Adrenal gland (tissue), 12 donors: ENCODE results near the gene CSTPP1. TPM values are rescaled to one million over a fixed set of nuclear protein-coding genes. Genes with fewer than 3 reads are reported as not detected.

Experiments
- DNase-seq, 7 donors: peaks; one replicate each; pipeline ENCODE4 v3.0.0-alpha.2; 2019 to 2020
- H3K27ac ChIP-seq, 5 donors: fragments of 200-600 bp; sonication (generic) in 4 of 5; 1 replicate in 3 of 5; 2 replicates in 2 of 5; pipeline versions ENCODE4 v1.5.1 to v1.8.0; 2016 to 2020; ENCODE audit warnings: mild to moderate bottlenecking in 1 of 5
- H3K27me3 ChIP-seq: fragments of 200-600 bp; 2 replicates; pipeline ENCODE4 v1.8.0; 2021
- H3K36me3 ChIP-seq, 2 donors: fragments of 200-600 bp; replicated peaks in 1 of 2; 1 replicate in 1 of 2; 2 replicates in 1 of 2; pipeline versions ENCODE4 v1.5.1 to v1.8.0; 2018 to 2022
- H3K4me1 ChIP-seq, 2 donors: fragments of 200-600 bp; replicated peaks in 1 of 2; 1 replicate in 1 of 2; 2 replicates in 1 of 2; pipeline versions ENCODE4 v1.5.1 to v1.8.0; 2018 to 2021
- H3K4me3 ChIP-seq, 4 donors: fragments of 200-600 bp; sonication (generic) in 3 of 4; one replicate each; pipeline ENCODE4 v1.5.1; 2016 to 2018
- H3K9me3 ChIP-seq, 3 donors: fragments of 200-600 bp; sonication (generic) in 1 of 3; replicated peaks in 1 of 3; 1 replicate in 2 of 3; 2 replicates in 1 of 3; pipeline versions ENCODE4 v1.5.1 to v1.8.0; 2016 to 2021
- CTCF ChIP-seq, 6 experiments: fragments of 450-650 bp in 4 of 6; fragments of 200-600 bp in 2 of 6; sonication (generic) in 1 of 6; IDR thresholded peaks; 1 replicate in 5 of 6; 2 replicates in 1 of 6; pipeline versions ENCODE4 v1.5.1 to v1.8.0; 2016 to 2021; ENCODE audit warnings: antibody characterized with exemption in 6 of 6, mild to moderate bottlenecking in 2 of 6, moderate library complexity in 1 of 6
- POLR2A ChIP-seq, 2 donors: fragments of 450-650 bp; IDR thresholded peaks; one replicate each; pipeline ENCODE4 v1.6.1; 2017; ENCODE audit warnings: antibody characterized with exemption in 2 of 2, mild to moderate bottlenecking in 2 of 2, moderate library complexity in 1 of 2
- WGBS, 4 donors: extraction: QIAGEN DNeasy Blood & Tissue Kit in 2 of 4; methylation state at CpG; one replicate each; pipeline versions ENCODE4 v1.1.5 to v1.1.7; 2013 to 2017; 5-methylcytosine and 5-hydroxymethylcytosine counted together
- intact Hi-C, 2 donors: fragments of 100-400 bp; cut with DNase I; formaldehyde crosslinking; loops; one replicate each; pipeline versions ENCODE4 v1.14.1 to v1.15.0; 2022 to 2023
- polyA plus RNA-seq, 3 donors: library from polyadenylated mRNA; stranded (reverse); fragments of 200-250 nt in 2 of 3; fragments of 350-450 nt in 1 of 3; fragmentation: Illumina TruSeq in 1 of 3; extraction: RNeasy Lipid Tissue Mini Kit (QIAGEN cat#74804) in 1 of 3; gene quantifications; one replicate each; pipeline ENCODE4 v1.2.3, GENCODE V29; 2013 to 2014
- total RNA-seq, 9 donors: library from RNA; depleted of rRNA in 4 of 9; stranded (reverse); fragments of >200 nt in 4 of 9; fragments of 120-200 nt in 1 of 9; fragmentation: NEBNext Ultra II Directional in 1 of 9; extraction: Animal tissue kit (Norgen Biotek cat#: 25700) in 1 of 9; gene quantifications; one replicate each; pipeline versions ENCODE4 v1.1.0 to v1.2.4, GENCODE V29; 2013 to 2023
- donor health status: healthy with polysubstance abuse.
- donor health status: Bipolar disorder and iron deficiency.
- donor health status: DM: yes; HTN: yes; CAD: no.
- donor health status: DM: no; HTN: no; CAD: no.
- donor health status: DM: no; HTN: no; CAD: no.
- donor health status: DM: yes; HTN: yes; CAD: no.

The CSTPP1 gene
- total and polyA plus RNA-seq, 12 donors = 17.6 to 63.0 (median 24.4) TPM

- DNase-seq = peak; percentile 85 to 89 (median 86)
Measured at GRCh38 chr11:47185305-47186075, 248.9 kb downstream of the CSTPP1 start.

GRCh38 chr11:47186076-47186699, 249.6 kb downstream of the CSTPP1 start, which contains the start of gene PACSIN3:
TSS of gene PACSIN3 (minus strand) at chr11:47186434. CDS start at chr11:47182727, 3,707 bp downstream.
- no peaks in the 10 kb centered on the region for H3K9me3 ChIP-seq
- intact Hi-C loops = loop anchor here (5.0 to 10.0 kb wide), 2 partner anchors 76 to 79 kb away; no protein-coding TSS in a partner anchor
- peak in 1 of 2 donors; percentile 6 for TF ChIP-seq POLR2A (IDR thresholded peaks at IDR 0.05)
- peak in 2 of 6 experiments; percentile 9 to 29 for TF ChIP-seq CTCF (IDR thresholded peaks at IDR 0.05)
- 0 to 1% methylated on average over 73 to 80 of the region's 80 CpGs; no CpG with 5 or more reads in 2 of the 4 donors for WGBS, 4 donors
- H3K27me3 ChIP-seq = no peaks in the 10 kb centered on the region
- DNase-seq = peak in 5 of 7 donors; percentile 41 to 71 (median 55)
- H3K36me3 ChIP-seq = no peaks in the 10 kb centered on the region
- peak within 1 kb of the TSS; percentile 54 to 78 (median 62) for H3K4me3 ChIP-seq
- peak within 1 kb of the TSS; percentile 85 to 96 (median 91) for H3K27ac ChIP-seq
- peaks cover 37 to 47% of the 10 kb centered on the region in 2 donors for H3K4me1 ChIP-seq

More at GRCh38 chr11:47185305-47186075, 248.9 kb downstream of the CSTPP1 start:
- TF ChIP-seq POLR2A (IDR thresholded peaks at IDR 0.05) (peak; percentile 41 to 86), CTCF (IDR thresholded peaks at IDR 0.05) (no peak)
- Histone ChIP-seq H3K4me1 (peaks cover 37 to 47% of the 10 kb centered on the region in 2 donors), H3K4me3 (peak overlapping the region; percentile 54 to 78 (median 62)), H3K36me3 (peaks cover 0 to 1% of the 10 kb centered on the region in 2 donors), H3K27ac (peak overlapping the region; percentile 85 to 96 (median 91)), H3K27me3 (no peaks in the 10 kb centered on the region), H3K9me3 (no peaks in the 10 kb centered on the region)
- 1 to 22% (median 6%) methylated on average over 11 to 50 of the region's 50 CpGs for WGBS, 4 donors
- intact Hi-C loops = loop anchor here (5.0 to 10.0 kb wide), 2 partner anchors 77 to 79 kb away; no protein-coding TSS in a partner anchor

GRCh38 chr11:47186700-47187695, 250.4 kb downstream of the CSTPP1 start:
- 1 to 2% (median 1%) methylated on average over 32 to 63 of the region's 63 CpGs for WGBS, 4 donors
- Histone ChIP-seq H3K9me3 (no peaks in the 10 kb centered on the region), H3K27me3 (no peaks in the 10 kb centered on the region), H3K4me3 (peak overlapping the region in 2 of 4 donors; percentile 54 to 69), H3K36me3 (no peaks in the 10 kb centered on the region), H3K27ac (peak overlapping the region; percentile 60 to 96 (median 85)), H3K4me1 (peaks cover 37 to 47% of the 10 kb centered on the region in 2 donors)
- intact Hi-C loops = loop anchor here (5.0 to 10.0 kb wide), 2 partner anchors 75 to 78 kb away; no protein-coding TSS in a partner anchor
- TF ChIP-seq CTCF (IDR thresholded peaks at IDR 0.05) = peak in 2 of 6 experiments; percentile 1 to 33
- TF ChIP-seq POLR2A (IDR thresholded peaks at IDR 0.05) = peak in 1 of 2 donors; percentile 54
- DNase-seq = peak; percentile 67 to 82 (median 76)
